Prostate gland (tissue), 2 donors: Measurements from ENCODE around the gene PLPP7. TPM values are rescaled to one million over a fixed set of nuclear protein-coding genes. Genes with fewer than 3 reads are reported as not detected.

ENCODE experiments used
- DNase-seq: peaks from one replicate; pipeline ENCODE4 v3.0.0-alpha.2; 2019; ENCODE audit warnings: low spot score
- H3K27ac ChIP-seq, 2 donors: fragments of 200-600 bp; sonication (generic); 2 replicates each; pipeline ENCODE4 v1.5.1; 2017 to 2019
- H3K27me3 ChIP-seq: fragments of 200-600 bp; sonication (generic); replicated peaks from 2 replicates; pipeline ENCODE4 v1.5.1; 2019; ENCODE audit not compliant: insufficient read depth
- H3K36me3 ChIP-seq, 2 donors: fragments of 200-600 bp; sonication (generic); 1 replicate in 1 of 2; 2 replicates in 1 of 2; pipeline versions ENCODE4 v1.5.1 to v1.8.1; 2017 to 2019
- H3K4me1 ChIP-seq: fragments of 200-600 bp; sonication (generic); replicated peaks from 2 replicates; pipeline ENCODE4 v1.5.1; 2019
- H3K4me3 ChIP-seq, 2 donors: fragments of 200-600 bp; sonication (generic); 2 replicates each; pipeline ENCODE4 v1.5.1; 2017 to 2019
- H3K9me3 ChIP-seq: fragments of 200-600 bp; sonication (generic); 2 replicates; pipeline ENCODE4 v1.5.1; 2017
- POLR2A ChIP-seq: fragments of 450-650 bp; IDR thresholded peaks from one replicate; pipeline ENCODE4 v1.6.1; 2016; ENCODE audit warnings: antibody characterized with exemption, mild to moderate bottlenecking
- POLR2AphosphoS5 ChIP-seq: sonication (generic); formaldehyde crosslinking; IDR thresholded peaks from one replicate; pipeline ENCODE4 v1.6.1; 2017; ENCODE audit warnings: antibody characterized with exemption
- WGBS: methylation state at CpG from one replicate; pipeline ENCODE4 v1.1.5; 2018; 5-methylcytosine and 5-hydroxymethylcytosine counted together
- intact Hi-C: fragments of 100-400 bp; cut with DNase I; formaldehyde crosslinking; loops from one replicate; pipeline ENCODE4 v1.14.2; 2022
- total RNA-seq, 2 donors: library from RNA; depleted of rRNA; stranded (reverse); fragments of >200 nt; gene quantifications; one replicate each; pipeline ENCODE4 v1.1.0, GENCODE V29; 2016
- TF ChIP-seq, protein P1 (sequence below), 4 experiments: fragments of 200-600 bp in 2 of 4; fragments of 450-650 bp in 2 of 4; sonication (generic) in 2 of 4; IDR thresholded peaks; 1 replicate in 3 of 4; 2 replicates in 1 of 4; pipeline ENCODE4 v1.5.1; 2016 to 2019; ENCODE audit warnings: antibody characterized with exemption in 4 of 4, mild to moderate bottlenecking in 2 of 4, moderate library complexity in 2 of 4

The PLPP7 gene
- total RNA-seq, 2 donors from 2014 or later: 2.0 to 32.5 TPM

DNA sequence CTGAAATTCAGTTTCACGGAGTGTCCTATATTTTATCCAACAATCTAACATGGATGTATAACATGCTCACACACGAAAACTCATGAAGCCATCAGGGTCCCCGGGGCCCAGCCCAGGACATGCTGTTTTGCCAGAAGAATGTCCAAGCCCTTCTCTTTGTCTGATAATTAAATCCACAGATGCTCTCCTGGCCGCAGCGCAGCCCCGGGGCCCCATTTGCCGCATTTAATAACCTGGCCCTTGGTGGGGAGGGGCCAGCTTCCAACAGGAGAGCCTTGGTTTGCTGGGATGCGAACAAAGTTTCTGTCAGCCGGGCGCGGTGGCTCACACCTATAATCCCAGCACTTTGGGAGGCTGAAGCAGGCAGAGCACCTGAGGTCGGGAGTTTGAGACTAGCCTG, 30.0 kb downstream of the PLPP7 start:
- Histone ChIP-seq H3K27ac (no peak overlapping the region), H3K36me3 (no peaks in the 10 kb centered on the region), H3K4me3 (no peak overlapping the region), H3K4me1 (no peaks in the 10 kb centered on the region), H3K27me3 (no peaks in the 10 kb centered on the region), H3K9me3 (no peaks in the 10 kb centered on the region)
- no peak for DNase-seq
- TF ChIP-seq POLR2AphosphoS5: no peak
- no peak for TF ChIP-seq POLR2A
- TF ChIP-seq, protein P1, sequence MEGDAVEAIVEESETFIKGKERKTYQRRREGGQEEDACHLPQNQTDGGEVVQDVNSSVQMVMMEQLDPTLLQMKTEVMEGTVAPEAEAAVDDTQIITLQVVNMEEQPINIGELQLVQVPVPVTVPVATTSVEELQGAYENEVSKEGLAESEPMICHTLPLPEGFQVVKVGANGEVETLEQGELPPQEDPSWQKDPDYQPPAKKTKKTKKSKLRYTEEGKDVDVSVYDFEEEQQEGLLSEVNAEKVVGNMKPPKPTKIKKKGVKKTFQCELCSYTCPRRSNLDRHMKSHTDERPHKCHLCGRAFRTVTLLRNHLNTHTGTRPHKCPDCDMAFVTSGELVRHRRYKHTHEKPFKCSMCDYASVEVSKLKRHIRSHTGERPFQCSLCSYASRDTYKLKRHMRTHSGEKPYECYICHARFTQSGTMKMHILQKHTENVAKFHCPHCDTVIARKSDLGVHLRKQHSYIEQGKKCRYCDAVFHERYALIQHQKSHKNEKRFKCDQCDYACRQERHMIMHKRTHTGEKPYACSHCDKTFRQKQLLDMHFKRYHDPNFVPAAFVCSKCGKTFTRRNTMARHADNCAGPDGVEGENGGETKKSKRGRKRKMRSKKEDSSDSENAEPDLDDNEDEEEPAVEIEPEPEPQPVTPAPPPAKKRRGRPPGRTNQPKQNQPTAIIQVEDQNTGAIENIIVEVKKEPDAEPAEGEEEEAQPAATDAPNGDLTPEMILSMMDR (IDR thresholded peaks at IDR 0.05): no peak
- intact Hi-C loops: no loop called here
- 63% methylated on average over 11 of the region's 12 CpGs for WGBS

DNA sequence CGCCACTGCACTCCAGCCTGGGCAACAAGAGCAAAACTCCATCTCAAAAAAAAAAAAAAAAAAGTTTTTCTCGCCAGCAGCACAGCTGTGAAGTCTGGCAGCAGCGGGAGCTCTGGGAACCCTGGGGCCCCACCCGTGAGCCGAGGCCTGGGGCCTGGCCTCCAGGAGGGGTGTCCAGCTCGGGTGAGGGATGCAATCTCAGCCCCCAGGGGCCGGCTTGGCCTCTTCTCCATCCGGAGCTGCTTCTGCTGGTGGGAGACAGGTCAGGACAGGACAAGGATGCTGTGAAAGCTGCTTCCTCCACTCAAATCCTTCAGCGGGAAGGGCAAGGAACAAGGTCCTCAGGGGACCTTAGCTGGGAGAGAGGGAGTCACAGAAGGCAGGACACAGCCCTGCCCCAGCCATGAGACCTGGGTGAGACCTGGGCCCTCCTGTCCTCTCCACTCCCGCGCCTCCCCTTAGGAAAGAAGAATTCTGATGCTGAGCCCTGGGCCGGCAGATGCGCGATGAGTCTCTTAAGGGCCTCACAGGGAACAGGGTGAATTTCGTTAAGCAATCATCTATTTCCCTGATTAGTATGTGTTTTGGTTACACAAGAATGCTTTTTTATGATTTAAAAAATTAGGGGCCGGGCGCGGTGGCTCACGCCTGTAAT, 30.6 kb downstream of the PLPP7 start:
- no peak for DNase-seq
- no peaks in the 10 kb centered on the region for H3K4me1 ChIP-seq
- intact Hi-C loops: no loop called here
- no peak overlapping the region for H3K4me3 ChIP-seq
- no peaks in the 10 kb centered on the region for H3K27me3 ChIP-seq
- H3K9me3 ChIP-seq: no peaks in the 10 kb centered on the region
- H3K27ac ChIP-seq: no peak overlapping the region
- H3K36me3 ChIP-seq: no peaks in the 10 kb centered on the region
- WGBS: 72% methylated on average over 19 of the region's 19 CpGs
- TF ChIP-seq POLR2AphosphoS5: no peak
- TF ChIP-seq POLR2A: no peak
- TF ChIP-seq, protein P1 (IDR thresholded peaks at IDR 0.05): no peak

DNA sequence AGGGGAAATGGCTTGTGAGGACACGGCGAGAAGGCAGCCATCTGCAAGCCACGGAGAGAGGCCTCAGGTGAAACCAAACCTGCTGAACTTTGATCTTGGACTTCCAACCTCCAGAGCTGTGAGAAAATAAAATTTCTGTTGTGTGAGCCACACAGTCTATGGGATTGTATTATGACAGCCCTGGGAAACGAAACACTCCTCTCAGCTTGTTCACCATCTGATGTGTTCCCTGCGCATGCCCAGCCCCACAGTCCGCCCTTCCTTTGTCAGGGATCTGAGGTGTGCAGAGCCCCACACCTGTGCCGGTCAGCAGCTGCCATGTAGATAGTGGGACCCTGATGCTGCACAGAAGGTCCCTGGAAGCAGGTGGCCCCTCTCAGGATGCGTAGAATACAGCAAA, 34.1 kb downstream of the PLPP7 start:
- intact Hi-C loops: no loop called here
- no peak for DNase-seq
- Histone ChIP-seq H3K36me3 (no peaks in the 10 kb centered on the region), H3K4me1 (no peaks in the 10 kb centered on the region), H3K9me3 (no peaks in the 10 kb centered on the region), H3K4me3 (no peak overlapping the region), H3K27ac (no peak overlapping the region), H3K27me3 (no peaks in the 10 kb centered on the region)
- TF ChIP-seq, protein P1 (IDR thresholded peaks at IDR 0.05): no peak
- TF ChIP-seq POLR2A: no peak
- TF ChIP-seq POLR2AphosphoS5: no peak
- WGBS: 81% methylated on average over 8 of the region's 8 CpGs

DNA sequence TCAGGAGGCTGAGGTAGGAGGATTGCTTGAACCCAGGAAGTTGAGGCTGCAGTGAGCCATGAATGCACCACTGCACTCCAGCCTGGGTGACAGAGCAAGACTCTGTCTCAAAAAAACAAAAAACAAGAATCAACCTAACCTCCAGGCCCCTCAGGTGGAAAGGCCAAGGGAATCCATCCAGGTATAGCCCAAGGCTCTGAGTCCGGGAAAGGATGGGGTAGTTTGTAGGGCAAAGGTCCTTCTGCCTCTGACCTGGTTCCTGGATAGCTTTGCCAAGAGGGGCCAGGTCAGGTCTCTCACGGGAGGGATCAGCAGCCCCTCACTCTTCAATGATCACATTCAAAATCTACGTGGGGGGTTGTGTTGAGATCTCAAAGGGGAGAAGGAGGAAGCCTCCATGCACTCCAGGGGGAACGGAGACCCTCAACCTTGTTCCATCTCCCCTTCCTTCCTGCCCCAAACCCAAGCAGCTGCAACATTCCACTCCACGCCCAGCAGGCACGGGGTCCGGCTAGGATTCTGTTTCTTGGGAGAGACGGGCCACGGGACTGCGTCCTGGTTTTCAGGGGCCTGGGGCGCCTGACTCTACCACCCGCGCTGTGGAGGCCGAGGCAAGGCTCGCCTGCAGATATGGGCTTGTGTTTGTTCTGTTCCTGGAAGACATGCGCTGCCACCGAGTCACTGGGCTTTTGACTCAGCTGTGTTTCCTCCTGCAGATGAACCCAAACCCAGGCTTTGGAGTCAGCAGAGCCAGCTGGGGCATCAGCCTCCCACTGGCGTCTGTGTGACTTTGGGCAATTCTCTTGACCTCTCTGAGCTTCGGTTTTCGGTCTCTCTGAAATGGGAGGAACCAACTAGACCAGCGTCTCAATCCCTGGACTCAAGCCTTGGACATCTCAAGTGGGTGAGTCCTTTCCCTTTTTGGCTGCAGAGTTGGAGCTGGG, 35.5 kb downstream of the PLPP7 start:
- WGBS: 85% methylated on average over 21 of the region's 21 CpGs
- Histone ChIP-seq H3K4me3 (no peak overlapping the region), H3K27me3 (no peaks in the 10 kb centered on the region), H3K27ac (no peak overlapping the region), H3K36me3 (no peaks in the 10 kb centered on the region), H3K4me1 (no peaks in the 10 kb centered on the region), H3K9me3 (no peaks in the 10 kb centered on the region)
- DNase-seq: no peak
- intact Hi-C loops: loop anchor here (5.0 kb wide), 1 partner anchor 48 kb away; the partner anchor contains the start of gene FAM78A
- TF ChIP-seq POLR2AphosphoS5: no peak
- TF ChIP-seq, protein P1 (IDR thresholded peaks at IDR 0.05): no peak
- TF ChIP-seq POLR2A: no peak
